Dermis microvascular lymphatic vessel endothelial cell (primary cell): Measurements from ENCODE around the gene ADAMTSL1. TPM values are rescaled to one million over a fixed set of nuclear protein-coding genes. Genes with fewer than 3 reads are reported as not detected.
"Not testable (repeated sequence)": the region's sequence is repeated elsewhere in the genome, so short reads cannot be mapped to it uniquely, and the experiment has no call there.

Experiments used
- DNase-seq, 2 donors: peaks; one replicate each; pipeline versions ENCODE4 v3.0.0 to v3.0.0-alpha.2; 2010; ENCODE audit warnings: low read depth in 2 of 2
- total RNA-seq: library from RNA; depleted of rRNA; stranded (reverse); fragments of >200 nt; gene quantifications from 2 replicates; pipeline ENCODE4 v1.2.1, GENCODE V29; 2014

The ADAMTSL1 gene
- total RNA-seq, 1 donor from 2014 or later, result 9.1 TPM

DNA sequence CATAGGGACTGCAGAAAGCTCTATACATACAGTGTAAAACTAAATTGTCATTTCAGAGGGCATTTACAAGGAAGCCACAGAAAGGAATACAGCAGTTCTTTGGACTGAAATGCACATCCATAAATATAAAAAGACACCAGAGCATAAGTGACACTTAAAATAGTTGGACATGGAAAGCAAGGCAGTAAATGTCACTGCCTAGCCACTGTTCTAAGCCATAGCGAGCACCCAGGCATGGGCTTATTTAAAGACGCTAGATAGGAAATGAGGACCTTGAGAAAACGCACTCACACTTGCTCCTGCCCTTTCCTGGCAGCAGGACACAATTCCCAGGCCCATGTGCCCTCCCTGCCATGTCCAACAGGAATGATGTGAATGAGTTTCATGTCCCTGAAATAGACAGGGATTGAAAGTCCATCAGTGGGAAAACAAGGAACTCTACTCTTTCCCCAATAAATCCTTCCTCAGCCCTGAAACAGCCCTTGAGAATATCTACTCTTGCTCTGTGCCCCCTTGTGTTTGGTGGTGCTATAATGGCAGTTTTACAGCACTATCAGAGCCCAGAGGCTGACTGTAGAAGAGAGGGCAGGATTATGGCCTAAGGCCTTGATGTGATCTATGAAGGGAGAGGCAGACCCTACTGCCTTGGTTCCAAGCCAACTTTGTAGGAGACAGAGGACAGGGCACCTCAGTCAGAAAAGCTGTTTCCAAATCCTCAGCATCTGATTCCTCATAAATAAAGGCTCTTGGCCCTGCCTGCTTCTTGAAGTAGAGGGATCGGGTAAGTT, 376.1 kb downstream of the ADAMTSL1 start:
- no peak for DNase-seq

DNA sequence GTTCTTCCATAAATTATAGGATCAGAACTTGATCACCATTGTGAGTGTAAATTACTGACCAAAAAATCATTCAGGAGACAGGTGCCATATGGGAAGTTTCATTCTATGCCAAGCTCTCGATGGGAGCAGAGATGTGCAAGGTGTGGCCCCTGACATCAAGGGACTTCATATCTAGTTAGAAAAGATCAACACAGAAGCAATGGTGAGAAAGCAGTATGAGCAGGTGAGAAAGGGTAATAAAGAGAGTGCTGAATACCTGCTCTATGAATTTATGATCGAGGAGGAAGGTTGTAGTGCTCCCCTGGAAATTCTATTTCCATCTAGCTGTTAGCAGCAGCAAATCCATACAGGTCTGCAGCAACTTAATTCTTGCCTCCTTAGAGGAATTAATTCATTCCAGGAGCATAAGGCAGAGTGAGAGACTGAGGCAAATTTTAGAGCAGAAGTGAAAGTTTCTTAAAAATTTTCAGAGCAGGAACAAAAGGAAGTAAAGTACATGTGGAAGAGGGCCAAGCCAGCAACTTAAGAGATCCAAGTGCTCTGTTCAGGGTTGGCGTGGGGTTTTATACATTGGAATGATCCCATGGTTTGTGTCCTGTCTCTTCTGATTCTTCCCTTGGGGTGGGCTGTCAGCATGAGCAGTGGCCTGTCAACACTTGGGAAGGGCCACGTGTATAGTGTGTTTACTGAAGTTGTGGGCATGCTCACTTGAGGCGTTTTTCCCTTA, 377.3 kb downstream of the ADAMTSL1 start:
- DNase-seq, result no peak

DNA sequence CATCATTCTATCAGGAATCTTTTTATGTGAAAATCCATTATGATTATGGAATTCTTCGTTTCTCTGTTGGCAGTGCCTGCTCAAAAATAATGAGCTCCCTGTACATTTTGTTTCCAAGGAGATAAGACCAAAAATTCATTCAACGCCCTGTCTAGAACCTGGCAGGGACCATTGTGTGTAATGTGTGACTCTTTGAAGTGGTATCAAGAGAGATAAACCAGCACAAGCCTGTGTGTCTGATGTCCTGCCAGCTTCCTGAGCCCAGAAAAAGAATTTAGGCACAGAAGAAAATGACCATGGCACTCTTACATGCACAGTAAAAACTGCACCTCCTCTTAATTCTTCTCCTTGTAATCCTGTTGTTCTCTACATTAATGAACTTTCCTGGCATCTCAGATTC, 381.7 kb downstream of the ADAMTSL1 start:
- no peak for DNase-seq

DNA sequence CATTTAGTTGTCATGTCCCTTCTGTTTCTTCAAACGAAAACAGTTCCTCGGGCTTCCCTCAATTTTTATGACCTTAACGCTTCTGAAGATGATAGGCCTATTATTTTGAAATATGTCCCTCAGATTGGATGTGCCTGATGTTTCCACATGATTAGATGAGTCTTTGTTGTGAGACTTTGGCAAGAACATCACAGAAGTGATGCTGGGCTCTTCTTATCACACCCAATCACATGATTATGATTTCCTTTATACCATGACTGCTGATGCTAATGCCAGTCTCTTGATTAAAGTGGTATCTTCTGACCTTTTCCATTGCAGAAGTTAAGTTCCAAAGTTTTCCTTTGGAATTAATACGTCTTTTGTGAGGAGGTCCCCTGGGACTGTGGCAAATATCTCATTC, 383.4 kb downstream of the ADAMTSL1 start:
- DNase-seq, result peak in 1 of 2 donors; percentile 21

DNA sequence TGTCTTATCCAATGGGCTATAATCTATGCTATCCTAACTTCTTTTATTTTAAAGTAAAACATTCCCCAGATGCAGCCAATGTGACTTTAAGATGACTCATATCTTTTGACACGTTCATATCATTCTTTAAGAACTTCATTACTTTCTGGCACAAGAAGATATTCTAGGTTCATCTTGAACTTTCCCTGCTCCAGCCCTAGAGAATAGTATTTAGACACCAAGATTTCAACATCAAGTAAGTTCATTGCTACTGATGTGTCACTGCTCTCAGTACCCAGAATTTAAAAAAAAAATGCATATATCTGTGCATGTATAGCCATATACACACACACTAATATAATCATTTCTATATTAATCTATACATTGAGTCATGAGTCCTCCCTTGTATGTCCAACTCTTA, 383.8 kb downstream of the ADAMTSL1 start:
- DNase-seq, result no peak

DNA sequence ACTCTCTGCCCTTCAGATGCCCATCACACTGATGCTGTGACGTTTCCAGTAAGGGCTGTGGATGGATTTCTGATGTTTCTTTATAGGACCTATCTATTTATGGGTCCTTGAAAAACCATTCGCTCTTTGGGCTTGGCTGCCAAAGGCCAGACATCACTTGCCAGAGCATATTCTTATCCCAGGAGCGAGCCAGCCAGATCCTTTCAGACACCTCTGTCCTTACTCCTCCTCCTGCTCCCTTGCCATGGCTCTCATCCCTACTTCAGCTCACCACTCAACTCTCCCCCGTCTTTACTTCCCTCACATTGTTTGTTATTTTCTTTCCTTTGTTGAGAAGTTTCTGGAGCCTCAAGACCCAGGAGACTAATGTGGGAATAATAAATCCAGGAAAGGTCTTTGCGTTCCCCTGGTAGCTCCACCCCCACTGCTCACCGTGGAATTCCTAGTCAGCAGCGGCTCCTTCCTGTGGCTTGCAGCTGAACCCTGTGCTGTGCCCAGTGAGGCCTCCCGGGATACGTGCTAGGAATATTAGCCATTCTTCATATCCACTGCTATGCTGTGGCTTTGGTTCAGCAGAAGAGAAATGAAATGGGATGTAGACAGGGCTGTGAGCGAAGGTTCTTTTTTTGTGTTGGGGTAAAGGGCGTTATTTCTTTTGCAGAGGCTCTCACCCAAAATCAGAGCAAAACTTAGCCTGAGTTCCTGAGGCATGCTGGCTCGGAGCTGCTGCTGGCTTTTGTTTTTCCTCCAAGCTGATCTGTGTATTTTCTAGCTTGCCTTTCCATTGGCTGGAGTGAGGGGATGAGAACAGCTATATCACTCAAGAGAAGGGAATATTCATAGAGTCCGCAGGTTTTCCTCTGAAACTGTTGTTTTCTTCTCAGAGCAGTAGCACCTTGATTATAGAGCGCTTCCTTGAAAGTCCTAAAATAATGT, 387.9 kb downstream of the ADAMTSL1 start:
- DNase-seq, result peak; percentile 28 to 60

DNA sequence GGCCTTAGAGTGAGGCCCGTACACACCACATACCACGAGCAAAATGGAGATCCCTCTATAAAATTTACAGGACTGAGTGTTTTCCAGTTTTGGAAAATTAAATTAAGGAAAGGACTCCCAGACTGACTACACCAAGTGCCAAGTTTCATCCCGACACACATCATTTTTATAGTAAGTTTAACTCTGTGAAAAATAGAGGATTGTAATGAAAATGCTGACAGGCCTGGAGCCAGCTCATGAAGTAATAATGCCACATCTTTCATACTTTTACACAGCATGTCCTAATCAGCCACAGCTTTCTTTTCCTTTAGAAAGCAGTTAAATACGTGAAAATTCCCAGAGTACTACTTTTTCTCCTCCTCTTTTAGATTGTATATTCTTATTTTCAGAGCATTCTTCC, 389.8 kb downstream of the ADAMTSL1 start:
- DNase-seq, result no peak

DNA sequence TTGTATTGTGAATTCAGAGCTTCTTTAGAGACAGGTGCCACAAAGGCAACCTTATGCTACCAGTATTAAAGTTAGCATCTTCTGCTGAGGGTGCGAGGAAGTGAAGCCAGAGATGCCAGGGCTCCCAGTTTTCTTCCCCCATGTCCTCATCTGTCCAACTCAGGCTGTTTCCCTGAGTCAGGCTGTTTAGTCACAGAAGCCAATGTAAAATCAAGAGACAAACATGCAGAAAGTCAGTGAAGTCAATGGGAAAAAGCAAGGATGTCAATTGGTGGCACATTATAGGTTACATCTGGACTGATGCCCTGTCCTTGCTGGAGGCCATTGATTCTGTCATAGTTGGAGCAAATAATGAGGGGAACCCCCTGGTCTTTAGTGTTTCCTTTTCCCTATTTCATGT, 390.6 kb downstream of the ADAMTSL1 start:
- no peak for DNase-seq

DNA sequence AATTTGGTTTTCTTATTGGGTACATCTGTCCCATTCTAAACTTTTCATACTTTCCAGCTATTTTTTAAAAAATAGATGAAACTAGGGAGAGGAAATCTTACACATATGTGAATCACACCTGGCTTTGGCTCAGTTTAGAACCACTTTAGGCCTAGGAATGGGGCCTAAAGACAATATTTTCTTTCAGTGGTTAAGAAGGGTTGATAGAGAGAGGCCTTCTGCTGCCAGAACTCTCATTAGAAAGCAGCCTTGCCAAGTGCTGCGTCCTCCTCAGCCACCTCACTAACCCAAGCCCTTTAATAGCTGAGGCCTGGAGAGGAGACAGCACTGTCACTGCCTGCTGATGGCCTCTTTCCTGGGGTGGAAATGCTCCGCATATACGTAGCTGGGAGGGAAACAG, 391.6 kb downstream of the ADAMTSL1 start:
- DNase-seq, result no peak

DNA sequence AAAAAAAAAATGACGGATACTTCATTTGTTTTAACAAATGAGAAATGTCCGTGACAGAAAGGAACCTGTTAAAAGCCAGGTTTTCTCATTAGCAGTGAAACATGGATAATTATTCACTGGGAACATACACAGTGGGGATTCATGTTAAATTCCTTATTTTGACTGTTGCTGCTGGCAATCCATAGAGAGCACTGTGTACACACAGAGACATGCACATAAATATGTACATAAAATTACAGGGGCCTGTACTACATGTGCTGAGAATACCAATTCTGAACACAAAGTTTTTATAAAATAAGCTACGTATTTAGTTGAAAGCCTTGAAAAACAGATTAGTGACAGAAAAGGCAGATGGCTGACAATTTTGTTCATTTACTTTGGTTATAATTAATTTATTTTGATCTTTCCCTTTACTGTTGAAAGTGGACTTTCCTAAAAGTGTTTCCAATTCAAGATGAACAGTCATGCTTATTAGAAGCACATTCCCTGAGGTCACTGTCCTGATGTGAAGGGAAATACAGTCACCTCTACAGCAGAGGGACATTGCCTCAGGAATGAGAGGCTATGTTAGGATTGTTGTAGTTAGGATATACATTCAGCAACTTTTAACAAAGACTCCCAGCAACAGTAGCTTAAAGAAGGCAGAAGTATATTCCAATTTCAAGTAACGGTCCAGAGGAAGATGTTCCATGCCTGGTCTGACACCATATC, 392.3 kb downstream of the ADAMTSL1 start:
- no peak for DNase-seq

DNA sequence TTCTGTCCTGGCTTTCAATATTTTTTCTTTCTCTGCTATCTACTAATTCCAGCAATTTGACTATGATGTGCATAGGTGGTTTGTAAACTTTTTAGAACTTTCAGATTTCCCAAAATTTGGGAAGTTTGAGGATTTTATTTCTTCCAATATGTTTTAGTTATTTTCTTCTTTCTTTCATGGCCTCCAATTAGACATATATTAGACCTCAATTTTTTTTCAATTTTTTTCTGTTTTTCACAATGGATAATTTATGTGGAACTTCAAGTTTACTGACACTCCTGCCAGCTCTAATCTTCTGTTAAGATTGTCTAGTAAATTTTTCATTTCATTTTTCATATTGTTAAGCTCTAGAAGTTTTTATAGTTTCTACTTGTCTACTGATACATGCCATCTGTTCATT, 395.8 kb downstream of the ADAMTSL1 start:
- DNase-seq, result no peak

DNA sequence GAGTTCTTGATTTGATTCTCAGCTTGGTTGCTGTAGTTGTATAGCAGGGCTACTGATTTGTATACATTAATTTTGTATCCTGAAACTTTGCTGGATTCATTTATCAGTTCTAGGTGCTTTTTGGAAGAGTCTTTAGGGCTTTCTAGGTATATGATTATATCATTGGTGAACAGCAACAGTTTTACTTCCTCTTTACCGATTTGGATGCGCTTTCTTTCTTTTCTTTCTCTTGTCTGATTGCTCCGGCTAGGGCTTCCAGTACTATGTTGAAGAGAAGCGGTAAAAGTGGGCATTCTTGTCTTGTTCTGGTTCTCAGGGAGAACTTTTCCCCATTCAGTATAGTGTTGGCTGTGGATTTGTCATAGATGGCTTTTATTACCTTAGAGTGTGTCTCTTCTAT, 400.1 kb downstream of the ADAMTSL1 start:
- no peak for DNase-seq

DNA sequence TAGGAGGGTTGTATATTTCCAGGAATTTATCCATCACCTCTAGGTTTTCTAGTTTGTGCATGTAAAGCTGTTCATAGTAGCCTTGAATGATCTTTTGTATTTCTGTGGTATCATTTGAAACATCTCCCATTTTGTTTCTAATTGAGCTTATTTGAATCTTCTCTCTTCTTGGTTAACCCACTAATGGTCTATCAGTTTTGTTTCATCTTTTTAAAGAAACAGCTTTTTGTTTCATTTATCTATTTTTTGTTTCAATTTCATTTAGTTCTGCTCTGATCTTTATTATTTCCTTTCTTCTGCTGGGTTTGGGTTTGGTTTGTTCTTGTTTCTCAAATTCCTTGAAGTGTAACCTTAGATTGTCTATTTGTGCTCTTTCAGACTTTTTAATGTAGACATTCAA, 401.0 kb downstream of the ADAMTSL1 start:
- DNase-seq, result not testable (repeated sequence)

DNA sequence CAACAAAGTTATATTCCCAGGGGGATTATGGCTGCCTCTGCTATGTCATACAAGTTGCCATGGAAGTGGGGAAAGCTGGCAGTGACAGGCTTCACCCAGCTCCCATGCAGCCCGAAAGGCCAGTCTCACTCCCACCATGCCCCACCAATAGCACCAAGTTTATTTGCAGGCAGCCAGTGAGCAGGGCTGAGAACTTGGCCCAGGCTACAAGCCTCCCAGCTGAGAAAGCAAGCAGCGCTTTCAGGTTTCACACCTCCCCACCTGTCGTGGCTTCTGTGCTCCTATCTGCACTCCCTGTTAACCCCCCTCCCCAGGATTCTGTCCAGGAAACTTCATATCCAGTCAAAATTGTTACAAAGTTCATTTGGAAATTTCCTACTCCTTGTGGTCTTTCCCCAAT, 404.0 kb downstream of the ADAMTSL1 start:
- DNase-seq, result no peak

DNA sequence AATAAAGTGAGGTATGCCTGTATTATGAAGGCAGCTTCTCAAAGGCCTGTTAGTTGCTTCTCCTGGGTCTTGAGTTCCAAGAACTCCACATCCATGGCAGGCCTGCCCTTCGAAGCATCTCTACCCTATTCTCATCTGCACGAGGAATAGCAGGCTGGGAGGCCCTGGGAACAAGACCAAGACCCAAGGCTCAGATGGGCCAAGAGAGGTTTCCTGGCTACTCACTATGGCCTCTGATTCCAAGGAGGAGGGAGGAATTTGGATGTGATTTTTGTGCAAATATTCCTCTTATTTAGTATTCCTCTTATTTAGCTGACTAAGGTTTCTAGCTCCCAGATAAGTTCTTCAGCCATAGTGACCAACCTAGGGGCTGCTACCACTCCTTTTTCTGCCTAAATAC, 407.8 kb downstream of the ADAMTSL1 start:
- DNase-seq, result no peak

DNA sequence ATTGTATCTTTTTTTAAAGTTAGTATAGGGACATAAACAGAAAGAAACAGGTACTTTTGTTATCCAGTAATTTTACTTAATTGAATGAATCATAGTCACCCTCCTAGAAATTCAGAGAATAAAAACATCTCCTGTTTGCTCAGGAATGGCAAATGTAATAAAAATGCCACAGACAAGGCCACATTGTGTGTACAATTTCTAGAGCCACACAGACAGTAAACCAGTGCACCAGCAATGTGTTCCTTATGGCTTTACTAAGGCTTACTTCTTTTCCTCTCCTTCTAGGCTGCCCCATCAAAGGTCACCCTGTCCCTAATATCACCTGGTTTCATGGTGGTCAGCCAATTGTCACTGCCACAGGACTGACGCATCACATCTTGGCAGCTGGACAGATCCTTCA, 413.6 kb downstream of the ADAMTSL1 start:
- DNase-seq, result no peak

DNA sequence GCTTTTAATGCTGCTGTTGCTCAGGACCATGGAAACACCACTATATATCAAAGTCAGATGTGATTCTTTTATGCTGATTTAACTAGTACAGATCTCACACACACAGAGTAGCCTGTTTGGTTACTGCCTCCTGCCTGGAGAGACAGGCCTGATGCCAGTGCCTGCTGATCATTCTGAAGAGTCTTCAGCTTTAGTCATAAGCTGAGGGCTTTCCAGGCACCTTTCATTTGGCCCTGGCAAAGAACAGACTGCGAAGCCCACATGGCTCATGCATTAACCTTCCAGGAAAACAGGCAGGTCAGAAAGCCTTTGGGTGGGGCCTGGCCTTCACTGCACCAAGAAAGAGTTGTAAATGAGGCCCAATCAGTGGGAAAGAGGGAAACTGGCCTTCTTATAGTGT, 414.3 kb downstream of the ADAMTSL1 start:
- DNase-seq, result no peak

DNA sequence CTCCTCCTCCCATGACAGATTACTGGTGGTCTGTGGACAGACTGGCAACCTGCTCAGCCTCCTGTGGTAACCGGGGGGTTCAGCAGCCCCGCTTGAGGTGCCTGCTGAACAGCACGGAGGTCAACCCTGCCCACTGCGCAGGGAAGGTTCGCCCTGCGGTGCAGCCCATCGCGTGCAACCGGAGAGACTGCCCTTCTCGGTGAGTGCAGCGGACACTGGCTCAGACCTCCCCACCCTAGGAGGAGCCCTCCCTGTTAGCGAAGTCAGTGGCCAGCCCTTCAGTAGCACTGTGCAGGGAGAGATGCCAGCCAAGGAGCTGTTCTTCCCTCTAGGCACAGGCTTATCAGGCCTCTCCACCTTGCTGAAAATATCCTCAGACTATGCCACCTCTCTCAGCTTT, 415.6 kb downstream of the ADAMTSL1 start:
- no peak for DNase-seq

DNA sequence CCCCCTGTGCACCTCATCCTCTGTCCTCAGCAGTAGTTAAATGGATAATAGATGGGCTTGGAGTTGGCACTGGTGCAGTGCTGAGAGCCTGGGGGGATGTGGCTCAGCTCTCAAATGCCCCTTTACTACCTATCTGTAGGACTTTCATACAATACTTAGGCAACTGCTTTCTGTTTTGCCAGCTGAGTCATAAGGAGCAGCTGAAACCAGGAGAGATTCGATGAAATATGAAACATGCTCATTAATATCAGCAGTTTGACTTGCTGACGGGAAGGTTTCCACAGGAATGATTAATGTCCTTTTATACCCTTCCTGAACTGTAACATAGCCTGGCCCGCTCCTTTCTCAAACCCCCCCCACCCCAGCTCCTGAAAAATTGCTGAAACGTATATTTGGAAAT, 416.4 kb downstream of the ADAMTSL1 start:
- DNase-seq, result no peak

DNA sequence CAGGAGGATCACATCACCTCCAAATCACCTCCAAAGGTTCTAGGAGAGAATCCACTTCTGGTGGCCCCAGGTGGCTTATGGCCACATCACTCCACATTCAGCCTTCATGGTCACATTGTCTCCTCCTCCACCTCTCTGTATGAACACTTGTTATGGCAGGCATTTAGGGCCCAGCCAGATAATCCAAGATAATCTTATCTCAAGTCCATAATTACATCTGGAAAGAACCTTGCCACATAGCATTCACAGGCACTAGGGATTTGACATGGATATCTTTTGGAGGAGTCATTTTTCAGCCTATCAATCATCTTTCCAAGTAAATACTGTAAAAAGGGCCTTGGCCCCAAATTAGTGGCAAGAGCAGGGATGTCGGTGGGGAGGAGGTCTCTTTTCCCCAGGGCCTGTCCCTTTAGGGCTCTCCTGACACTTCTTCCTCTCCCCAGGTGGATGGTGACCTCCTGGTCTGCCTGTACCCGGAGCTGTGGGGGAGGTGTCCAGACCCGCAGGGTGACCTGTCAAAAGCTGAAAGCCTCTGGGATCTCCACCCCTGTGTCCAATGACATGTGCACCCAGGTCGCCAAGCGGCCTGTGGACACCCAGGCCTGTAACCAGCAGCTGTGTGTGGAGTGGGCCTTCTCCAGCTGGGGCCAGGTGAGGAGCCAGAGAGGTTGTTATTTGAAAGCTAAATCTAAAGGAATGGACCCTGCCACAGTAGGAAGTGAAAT, 418.2 kb downstream of the ADAMTSL1 start:
- DNase-seq, result no peak

DNA sequence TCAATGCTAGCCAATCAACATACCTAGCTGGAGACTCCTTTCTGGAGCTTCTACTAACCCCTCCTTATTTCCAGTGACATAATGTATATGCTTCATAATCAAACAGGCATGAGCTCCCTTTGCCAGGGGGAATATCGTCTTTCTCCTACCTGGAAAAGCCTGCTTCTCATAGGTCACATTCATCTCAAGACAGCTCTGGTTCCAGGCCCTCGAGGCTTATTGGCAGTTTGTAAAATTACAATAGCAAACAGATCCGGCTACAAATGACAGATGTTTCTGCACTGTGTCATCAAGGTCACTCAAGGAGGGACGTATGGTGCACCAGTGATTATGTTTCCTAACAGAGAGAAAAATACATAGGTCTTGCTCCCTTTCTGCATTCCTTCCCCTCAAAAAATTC, 419.1 kb downstream of the ADAMTSL1 start:
- no peak for DNase-seq
